Measurements from ENCODE around the gene SPOCK2. TPM values are rescaled to one million over a fixed set of nuclear protein-coding genes. Genes with fewer than 3 reads are reported as not detected.

SPOCK2 gene
- total and polyA plus RNA-seq, 2 donors (not counting 1 experiment from before 2014, with no cell fraction given) = 39.1 to 139 TPM

DNA sequence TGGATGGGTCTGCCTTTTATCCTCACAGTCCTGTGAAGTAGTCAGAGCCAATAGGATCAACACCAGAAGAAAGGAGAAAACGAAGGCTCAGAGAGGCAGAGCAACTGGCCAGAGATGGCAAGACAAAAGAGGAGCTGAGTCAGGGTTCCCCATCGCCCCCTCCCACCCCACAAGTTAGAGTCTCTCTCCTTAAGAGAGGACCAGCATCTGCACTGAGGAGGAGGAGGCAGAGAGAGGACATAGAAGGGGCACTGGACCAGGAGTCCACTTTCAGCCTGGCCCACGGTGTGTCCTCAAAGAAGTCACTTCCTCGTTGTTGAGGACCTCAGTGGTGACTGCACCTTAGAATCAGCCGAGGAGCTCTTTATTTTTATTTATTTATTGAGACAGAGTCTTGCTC, 11.6 kb downstream of the SPOCK2 start:
- peaks cover 59% of the 10 kb centered on the region for H3K4me1 Mint-ChIP-seq
- peaks cover 52% of the 10 kb centered on the region for H4K20me1 ChIP-seq (ENCODE audit: control insufficient read depth, insufficient read depth, low read length, poor library complexity, severe bottlenecking)
- H3K27ac ChIP-seq (ENCODE audit: low read length in 2 of 2) = no peak overlapping the region
- H3K27me3 ChIP-seq (replicated peaks in 1 of 4; ENCODE audit: control extremely low read depth in 1 of 4, control insufficient read depth in 3 of 4, insufficient read depth in 4 of 4, low read length in 3 of 4) = no peaks in the 10 kb centered on the region
- H3K9me3 ChIP-seq (ENCODE audit: control extremely low read depth in 1 of 3, control insufficient read depth in 2 of 3, insufficient read depth in 1 of 3, low read length in 2 of 3) = peaks cover 0 to 7% (median 0%) of the 10 kb centered on the region in 3 donors
- H3K9ac ChIP-seq (ENCODE audit: low read length) = no peak overlapping the region
- ATAC-seq (ENCODE audit: low read depth) (no peak), DNase-seq (no peak)
- no peak overlapping the region for H3K4me3 ChIP-seq (ENCODE audit: control extremely low read depth in 1 of 5, extremely low read depth in 1 of 5, insufficient read depth in 1 of 5, low read depth in 2 of 5, low read length in 4 of 5)
- peaks cover 38 to 50% of the 10 kb centered on the region in 2 donors for H3K4me1 ChIP-seq (ENCODE audit: control insufficient read depth in 2 of 2, insufficient read depth in 2 of 2, low read length in 2 of 2)
- H3K9me3 Mint-ChIP-seq (ENCODE audit: insufficient read depth) = no peaks in the 10 kb centered on the region
- intact Hi-C loops (cut with micrococcal nuclease) = no loop called here
- ChIA-PET CTCF (interaction anchor here (1.2 kb wide), 1 partner anchor 263 kb away, joined by 4 read pairs; no protein-coding TSS in a partner anchor), POLR2A (interaction anchor here (0.9 kb wide), 1 partner anchor 11 kb away, joined by 4 read pairs; no protein-coding TSS in a partner anchor)
- no peak overlapping the region for H3K4me2 ChIP-seq (replicated peaks; ENCODE audit: low read depth, low read length, poor library complexity, severe bottlenecking)
- H3K27me3 Mint-ChIP-seq = no peaks in the 10 kb centered on the region
- H3K36me3 ChIP-seq (replicated peaks in 1 of 2; ENCODE audit: control extremely low read depth in 1 of 2, control insufficient read depth in 1 of 2, extremely low read depth in 1 of 2, insufficient read depth in 2 of 2, low read length in 1 of 2) = peaks cover 0 to 34% of the 10 kb centered on the region in 2 experiments
- peaks cover 44% of the 10 kb centered on the region for H3K79me2 ChIP-seq (ENCODE audit: control insufficient read depth, insufficient read depth, low read length)
- no peak overlapping the region for H3K27ac Mint-ChIP-seq
- TF ChIP-seq, protein P1, sequence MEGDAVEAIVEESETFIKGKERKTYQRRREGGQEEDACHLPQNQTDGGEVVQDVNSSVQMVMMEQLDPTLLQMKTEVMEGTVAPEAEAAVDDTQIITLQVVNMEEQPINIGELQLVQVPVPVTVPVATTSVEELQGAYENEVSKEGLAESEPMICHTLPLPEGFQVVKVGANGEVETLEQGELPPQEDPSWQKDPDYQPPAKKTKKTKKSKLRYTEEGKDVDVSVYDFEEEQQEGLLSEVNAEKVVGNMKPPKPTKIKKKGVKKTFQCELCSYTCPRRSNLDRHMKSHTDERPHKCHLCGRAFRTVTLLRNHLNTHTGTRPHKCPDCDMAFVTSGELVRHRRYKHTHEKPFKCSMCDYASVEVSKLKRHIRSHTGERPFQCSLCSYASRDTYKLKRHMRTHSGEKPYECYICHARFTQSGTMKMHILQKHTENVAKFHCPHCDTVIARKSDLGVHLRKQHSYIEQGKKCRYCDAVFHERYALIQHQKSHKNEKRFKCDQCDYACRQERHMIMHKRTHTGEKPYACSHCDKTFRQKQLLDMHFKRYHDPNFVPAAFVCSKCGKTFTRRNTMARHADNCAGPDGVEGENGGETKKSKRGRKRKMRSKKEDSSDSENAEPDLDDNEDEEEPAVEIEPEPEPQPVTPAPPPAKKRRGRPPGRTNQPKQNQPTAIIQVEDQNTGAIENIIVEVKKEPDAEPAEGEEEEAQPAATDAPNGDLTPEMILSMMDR (IDR thresholded peaks at IDR 0.05) = no peak
- no peak for TF ChIP-seq EZH2 (IDR thresholded peaks at IDR 0.05; ENCODE audit: borderline replicate concordance, insufficient read depth, low read depth, low read length, poor library complexity, severe bottlenecking)
- no peak overlapping the region for H2AFZ ChIP-seq (ENCODE audit: insufficient read depth, low read depth, low read length, poor library complexity, severe bottlenecking)
- WGBS (ENCODE audit: insufficient coverage) = no CpG with 5 or more reads among the region's 5 CpGs
- H3K4me3 Mint-ChIP-seq = no peak overlapping the region

DNA sequence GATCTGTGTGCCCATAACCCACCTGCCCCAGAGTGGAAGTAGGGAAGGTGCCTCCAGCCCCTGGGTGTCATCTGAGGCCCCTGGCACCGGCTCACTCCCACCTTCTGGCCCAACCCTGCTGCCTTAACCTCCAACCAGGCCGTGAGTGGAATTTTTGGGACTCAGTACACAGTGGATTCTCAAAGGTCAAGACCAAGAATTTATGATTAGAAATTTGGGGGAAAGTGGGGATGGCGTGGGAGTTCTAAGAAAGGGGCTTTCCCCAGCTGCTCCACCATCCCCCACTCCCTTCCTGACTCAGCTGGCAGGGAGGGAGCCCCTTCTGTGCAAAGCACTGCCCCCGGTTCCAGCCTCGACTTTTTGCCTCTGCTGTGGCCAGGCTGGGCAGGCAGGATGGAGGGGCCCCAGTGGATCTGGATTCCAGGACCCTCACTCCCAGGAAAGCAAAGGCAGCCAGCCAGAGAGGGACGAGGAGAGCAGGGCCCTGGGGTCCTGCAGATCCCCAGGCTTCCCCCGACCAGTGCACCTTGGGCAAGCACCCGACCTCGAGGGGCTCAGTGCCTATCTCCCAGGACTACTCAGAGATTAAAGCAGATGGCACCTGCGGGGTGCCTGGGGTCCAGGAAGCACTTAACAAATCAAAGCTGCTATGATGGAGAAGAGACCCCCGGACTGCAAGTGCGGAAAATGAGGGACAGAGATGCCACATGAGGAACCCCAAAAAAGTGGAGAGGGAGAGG, 12.8 kb downstream of the SPOCK2 start:
- Histone ChIP-seq H3K9ac (ENCODE audit: low read length) (no peak overlapping the region), H3K27ac (ENCODE audit: low read length in 2 of 2) (no peak overlapping the region), H3K4me3 (ENCODE audit: control extremely low read depth in 1 of 5, extremely low read depth in 1 of 5, insufficient read depth in 1 of 5, low read depth in 2 of 5, low read length in 4 of 5) (no peak overlapping the region), H3K9me3 (ENCODE audit: control extremely low read depth in 1 of 3, control insufficient read depth in 2 of 3, insufficient read depth in 1 of 3, low read length in 2 of 3) (peaks cover 0 to 7% (median 0%) of the 10 kb centered on the region in 3 donors), H3K4me2 (replicated peaks; ENCODE audit: low read depth, low read length, poor library complexity, severe bottlenecking) (peak overlapping the region; percentile 12), H2AFZ (ENCODE audit: insufficient read depth, low read depth, low read length, poor library complexity, severe bottlenecking) (no peak overlapping the region), H3K4me1 (ENCODE audit: control insufficient read depth in 2 of 2, insufficient read depth in 2 of 2, low read length in 2 of 2) (peaks cover 32 to 38% of the 10 kb centered on the region in 2 donors), H3K27me3 (replicated peaks in 1 of 4; ENCODE audit: control extremely low read depth in 1 of 4, control insufficient read depth in 3 of 4, insufficient read depth in 4 of 4, low read length in 3 of 4) (no peaks in the 10 kb centered on the region), H3K36me3 (replicated peaks in 1 of 2; ENCODE audit: control extremely low read depth in 1 of 2, control insufficient read depth in 1 of 2, extremely low read depth in 1 of 2, insufficient read depth in 2 of 2, low read length in 1 of 2) (peaks cover 0 to 43% of the 10 kb centered on the region in 2 experiments), H3K79me2 (ENCODE audit: control insufficient read depth, insufficient read depth, low read length) (peaks cover 34% of the 10 kb centered on the region), H4K20me1 (ENCODE audit: control insufficient read depth, insufficient read depth, low read length, poor library complexity, severe bottlenecking) (peaks cover 52% of the 10 kb centered on the region)
- POLR2A ChIA-PET = no interaction called here
- TF ChIP-seq, protein P1 (IDR thresholded peaks at IDR 0.05) = no peak
- TF ChIP-seq EZH2 (IDR thresholded peaks at IDR 0.05; ENCODE audit: borderline replicate concordance, insufficient read depth, low read depth, low read length, poor library complexity, severe bottlenecking) = no peak
- ATAC-seq (ENCODE audit: low read depth) (no peak), DNase-seq (no peak)
- no peaks in the 10 kb centered on the region for H3K27me3 Mint-ChIP-seq
- no peaks in the 10 kb centered on the region for H3K9me3 Mint-ChIP-seq (ENCODE audit: insufficient read depth)
- CTCF ChIA-PET = interaction anchor here (0.8 kb wide), 1 partner anchor 262 kb away, joined by 3 read pairs; no protein-coding TSS in a partner anchor
- H3K4me3 Mint-ChIP-seq = no peak overlapping the region
- intact Hi-C loops (cut with micrococcal nuclease) = no loop called here
- WGBS (ENCODE audit: insufficient coverage) = 74% methylated on average over 8 of the region's 12 CpGs
- H3K4me1 Mint-ChIP-seq = peaks cover 48% of the 10 kb centered on the region
- H3K27ac Mint-ChIP-seq = no peak overlapping the region

Measured in B cell (primary cell).